Caco-2 (cell line): ENCODE results near the gene GJB1. TPM values are rescaled to one million over a fixed set of nuclear protein-coding genes. Genes with fewer than 3 reads are reported as not detected.
"Not testable (repeated sequence)": the region's sequence is repeated elsewhere in the genome, so short reads cannot be mapped to it uniquely, and the experiment has no call there.

Experiments used
- BruUV-seq: library from RNA; stranded (reverse); fragments of 400-500 nt; replicated peaks from 2 replicates; lab custom pipeline; 2021; lab: Mats Ljungman, UMichigan
- CTCF ChIA-PET: fragments of 300-600 bp; sonication (Branson Sonifier 250); formaldehyde crosslinking; loops from one replicate; lab custom pipeline; 2022; ENCODE audit warnings: antibody characterized with exemption; lab: Charles Lee
- POLR2A ChIA-PET: fragments of 300-600 bp; sonication (Branson Sonifier 250); formaldehyde crosslinking; loops from one replicate; lab custom pipeline; 2022; ENCODE audit warnings: antibody characterized with exemption; lab: Charles Lee
- DNase-seq, 2 experiments: peaks; one replicate each; pipeline versions ENCODE4 v3.0.0 to v3.0.0-alpha.2; 2020 to 2022
- H3K27me3 ChIP-seq: replicated peaks from 2 replicates; pipeline ENCODE4 v1.6.0; 2011; ENCODE audit warnings: low read length; ENCODE audit not compliant: control insufficient read depth, insufficient read depth
- H3K36me3 ChIP-seq: 2 replicates; pipeline ENCODE4 v1.5.1; 2011; ENCODE audit warnings: low read length; ENCODE audit not compliant: control insufficient read depth, insufficient read depth
- H3K4me1 ChIP-seq: fragments of 250-450 bp; sonication (Bioruptor Pico); 2 replicates; pipeline ENCODE4 v1.5.1; 2020; ENCODE audit warnings: mild to moderate bottlenecking
- H3K4me3 ChIP-seq: 2 replicates; pipeline ENCODE4 v1.5.1; 2011; ENCODE audit warnings: low read depth, mild to moderate bottlenecking, control low read depth, low read length
- H3K9me3 ChIP-seq: fragments of 250-450 bp; sonication (Bioruptor Pico); 2 replicates; pipeline ENCODE4 v1.5.1; 2020; ENCODE audit warnings: mild to moderate bottlenecking, moderate library complexity
- H3K27ac Mint-ChIP-seq: one replicate; pipeline ENCODE4 v1.8.0; 2022; ENCODE audit warnings: mixed read lengths; ENCODE audit not compliant: unreplicated experiment
- H3K27me3 Mint-ChIP-seq: one replicate; pipeline ENCODE4 v1.8.0; 2022; ENCODE audit warnings: mixed read lengths; ENCODE audit not compliant: insufficient read depth, unreplicated experiment
- H3K36me3 Mint-ChIP-seq: one replicate; pipeline ENCODE4 v1.8.0; 2022; ENCODE audit warnings: mild to moderate bottlenecking, mixed read lengths; ENCODE audit not compliant: insufficient read depth, unreplicated experiment
- H3K4me1 Mint-ChIP-seq: one replicate; pipeline ENCODE4 v1.8.0; 2022; ENCODE audit warnings: low read depth, mixed read lengths; ENCODE audit not compliant: unreplicated experiment
- H3K4me3 Mint-ChIP-seq: one replicate; pipeline ENCODE4 v1.8.0; 2022; ENCODE audit warnings: mild to moderate bottlenecking, moderate library complexity, mixed read lengths; ENCODE audit not compliant: unreplicated experiment
- H3K9me3 Mint-ChIP-seq: one replicate; pipeline ENCODE4 v1.8.0; 2022; ENCODE audit warnings: mixed read lengths; ENCODE audit not compliant: unreplicated experiment
- CTCF ChIP-seq, 2 experiments: fragments of 200-600 bp in 1 of 2; IDR thresholded peaks; 1 replicate in 1 of 2; 2 replicates in 1 of 2; pipeline versions ENCODE4 v1.5.1 to v1.8.0; 2011 to 2022; ENCODE audit warnings: antibody characterized with exemption in 1 of 2, control low read depth in 1 of 2, inconsistent platforms in 1 of 2, low read depth in 1 of 2, low read length in 1 of 2, mild to moderate bottlenecking in 1 of 2, moderate library complexity in 1 of 2; ENCODE audit not compliant: insufficient read depth in 1 of 2, severe bottlenecking in 1 of 2, unreplicated experiment in 1 of 2
- intact Hi-C: fragments of 100-400 bp; cut with micrococcal nuclease; formaldehyde crosslinking; loops from one replicate; pipeline ENCODE4 v1.10.0; 2022; ENCODE audit not compliant: unreplicated experiment
- total RNA-seq: library from RNA; stranded (reverse); gene quantifications from 2 replicates; pipeline ENCODE4 v1.2.3, GENCODE V29; 2022

The GJB1 gene
- total RNA-seq, 1 experiment from 2014 or later = 37.6 TPM

GRCh38 chrX:71256051-71256450 is 33.0 kb downstream of the GJB1 start:
- no peaks in the 10 kb centered on the region; the same call in 1 of the 2 replicates for H3K36me3 ChIP-seq
- H3K27me3 ChIP-seq = no peaks in the 10 kb centered on the region
- peak overlapping the region; percentile 82 for H3K27ac Mint-ChIP-seq
- peaks cover 20% of the 10 kb centered on the region for H3K36me3 Mint-ChIP-seq
- intact Hi-C loops = no loop called here
- H3K4me1 ChIP-seq = peaks cover 15% of the 10 kb centered on the region; the same call in 1 of the 2 replicates
- no peak overlapping the region for H3K4me3 ChIP-seq
- no peaks in the 10 kb centered on the region for H3K9me3 Mint-ChIP-seq
- no peak for DNase-seq
- POLR2A ChIA-PET = no interaction called here
- peak overlapping the region; percentile 85 for H3K4me3 Mint-ChIP-seq
- H3K27me3 Mint-ChIP-seq = no peaks in the 10 kb centered on the region
- CTCF ChIA-PET = no interaction called here
- no peak for TF ChIP-seq CTCF (IDR thresholded peaks at IDR 0.05; ENCODE audit: insufficient read depth in 1 of 2, low read depth in 1 of 2, low read length in 1 of 2, severe bottlenecking in 1 of 2, unreplicated experiment in 1 of 2)
- BruUV-seq = no TSS peak
- no peaks in the 10 kb centered on the region for H3K9me3 ChIP-seq
- H3K4me1 Mint-ChIP-seq = peaks cover 7% of the 10 kb centered on the region

- Mint-ChIP-seq H3K4me3 (no peak overlapping the region), H3K9me3 (no peaks in the 10 kb centered on the region), H3K4me1 (peaks cover 7% of the 10 kb centered on the region), H3K27ac (no peak overlapping the region), H3K27me3 (no peaks in the 10 kb centered on the region), H3K36me3 (peaks cover 12% of the 10 kb centered on the region)
- no peaks in the 10 kb centered on the region for H3K27me3 ChIP-seq
- ChIA-PET CTCF (no interaction called here), POLR2A (no interaction called here)
- peaks cover 15% of the 10 kb centered on the region; the same call in 1 of the 2 replicates for H3K4me1 ChIP-seq
- H3K9me3 ChIP-seq = no peaks in the 10 kb centered on the region
- H3K4me3 ChIP-seq = no peak overlapping the region
- no peak for TF ChIP-seq CTCF (IDR thresholded peaks at IDR 0.05; ENCODE audit: insufficient read depth in 1 of 2, low read depth in 1 of 2, low read length in 1 of 2, severe bottlenecking in 1 of 2, unreplicated experiment in 1 of 2)
- no peaks in the 10 kb centered on the region for H3K36me3 ChIP-seq
- no TSS peak for BruUV-seq
- intact Hi-C loops = no loop called here
- no peak for DNase-seq
Observed at GRCh38 chrX:71256856-71257255, 33.8 kb downstream of the GJB1 start.

GRCh38 chrX:71268624-71269023 is 45.6 kb downstream of the GJB1 start:
- DNase-seq, H3K4me1 ChIP-seq, H3K27ac Mint-ChIP-seq, BruUV-seq, H3K36me3 ChIP-seq, POLR2A ChIA-PET, H3K36me3 Mint-ChIP-seq, CTCF ChIA-PET, H3K9me3 ChIP-seq, H3K4me3 ChIP-seq, H3K4me1 Mint-ChIP-seq, H3K27me3 ChIP-seq, H3K4me3 Mint-ChIP-seq, H3K27me3 Mint-ChIP-seq, intact Hi-C loops: not testable (repeated sequence)
- H3K9me3 Mint-ChIP-seq = peaks cover 16% of the 10 kb centered on the region
